HG02678 (cell line): ENCODE results near the gene KIF22.
"Not testable (repeated sequence)": the region's sequence is repeated elsewhere in the genome, so short reads cannot be mapped to it uniquely, and the experiment has no call there.

ENCODE experiments used
- ATAC-seq: cut with Tn5 transposase; IDR thresholded peaks from one replicate; pipeline ENCODE4 v1.9.1; 2021; ENCODE audit warnings: mild to moderate bottlenecking, moderate library complexity; ENCODE audit not compliant: unreplicated experiment

The KIF22 gene

GRCh38 chr16:29790183-29790948, at the start of gene KIF22:
KIF22 (plus strand) TSS chr16:29790751; CDS start chr16:29790760, 9 bp downstream.
- peak; percentile 96 for ATAC-seq

- no peak for ATAC-seq
These were observed 47.8 kb upstream of the KIF22 start for GRCh38 chr16:29742683-29743275.

GRCh38 chr16:29743475-29743826, 47.1 kb upstream of the KIF22 start:
- no peak for ATAC-seq

GRCh38 chr16:29743827-29744531, 46.6 kb upstream of the KIF22 start:
- no peak for ATAC-seq

- ATAC-seq: no peak
These were observed 45.9 kb upstream of the KIF22 start for GRCh38 chr16:29744541-29745101.

GRCh38 chr16:29745121-29745852, 45.3 kb upstream of the KIF22 start:
- peak; percentile 41 for ATAC-seq

- ATAC-seq: peak; percentile 82
These were observed 44.7 kb upstream of the KIF22 start, which contains the start of gene C16orf54 for GRCh38 chr16:29745853-29746345. C16orf54 (minus strand) TSS chr16:29745990; CDS start chr16:29744951, 1,039 bp downstream.

GRCh38 chr16:29746518-29746917, 44.0 kb upstream of the KIF22 start:
- not testable (repeated sequence) for ATAC-seq

GRCh38 chr16:29747947-29748759, 42.4 kb upstream of the KIF22 start:
- no peak for ATAC-seq

GRCh38 chr16:29748760-29749149, 41.8 kb upstream of the KIF22 start:
- ATAC-seq: not testable (repeated sequence)

GRCh38 chr16:29753516-29753915, 37.0 kb upstream of the KIF22 start:
- ATAC-seq: no peak

GRCh38 chr16:29756654-29757053, 33.9 kb upstream of the KIF22 start:
- no peak for ATAC-seq

GRCh38 chr16:29757086-29757485, 33.5 kb upstream of the KIF22 start:
- not testable (repeated sequence) for ATAC-seq

- ATAC-seq: no peak
These were observed 32.5 kb upstream of the KIF22 start for GRCh38 chr16:29757950-29758466.

GRCh38 chr16:29760567-29761279, 29.8 kb upstream of the KIF22 start:
- ATAC-seq: no peak

GRCh38 chr16:29761280-29761651, 29.3 kb upstream of the KIF22 start:
- ATAC-seq: not testable (repeated sequence)

GRCh38 chr16:29761882-29762281, 28.7 kb upstream of the KIF22 start:
- no peak for ATAC-seq

- ATAC-seq: no peak
These were observed 27.2 kb upstream of the KIF22 start for GRCh38 chr16:29763326-29763725.
